HCEC 1CT (cell line): Measurements from ENCODE around the gene OR51B6.
A peak's percentile ranks its signal among the peaks of the same experiment; 100 is the strongest.

ENCODE experiments used
- DNase-seq: peaks from one replicate; pipeline ENCODE4 v3.0.0-alpha.2; 2017

The OR51B6 gene

DNA sequence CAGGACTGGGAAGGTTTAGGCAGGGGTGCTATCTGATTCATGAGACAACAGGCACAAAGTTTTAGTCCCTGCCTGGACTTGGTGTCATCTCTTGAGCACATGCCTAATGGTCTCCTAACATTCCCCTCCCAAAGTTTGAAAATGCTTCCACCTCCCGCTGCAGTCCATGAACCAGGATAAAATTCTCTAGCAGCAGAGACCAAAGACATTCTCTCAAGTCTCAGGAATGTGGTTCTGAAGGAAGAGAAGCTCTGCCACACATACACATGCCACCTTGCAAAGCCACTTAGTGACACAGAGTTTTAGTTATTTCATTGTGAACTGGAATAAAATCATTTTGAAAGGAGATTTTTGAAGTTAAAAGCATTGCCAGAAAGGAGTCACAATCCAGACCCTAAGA, 15.5 kb downstream of the OR51B6 start:
- no peak for DNase-seq

GRCh38 chr11:5367448-5368074, 16.3 kb downstream of the OR51B6 start:
- DNase-seq: peak; percentile 81

DNA sequence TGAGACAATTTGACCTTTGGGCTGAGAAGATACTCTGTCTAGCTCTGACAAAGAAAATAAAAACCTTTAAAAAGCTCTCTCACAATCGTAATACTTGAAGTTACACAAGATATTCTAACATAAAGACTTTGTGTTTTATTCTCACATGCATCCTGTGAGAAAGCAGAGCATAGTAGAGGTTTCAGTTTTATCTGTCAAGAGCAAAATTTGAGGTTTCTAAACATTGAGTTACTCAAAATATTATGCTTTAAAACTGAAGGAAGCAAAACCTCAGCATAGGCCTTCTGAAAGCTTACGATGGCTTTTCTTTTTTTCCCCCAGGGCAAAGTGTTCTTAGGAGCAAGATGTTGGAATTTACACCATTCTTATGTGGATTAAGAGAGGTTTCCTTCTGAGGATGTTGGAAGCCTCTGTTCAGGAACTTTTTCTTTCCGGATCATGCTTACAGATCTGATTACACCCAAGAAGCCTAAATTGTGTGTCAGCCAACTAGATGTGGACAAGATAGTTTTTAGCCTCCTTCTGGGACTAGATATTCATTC, 17.3 kb downstream of the OR51B6 start:
- DNase-seq: no peak

GRCh38 chr11:5369789-5370188, 18.5 kb downstream of the OR51B6 start:
- DNase-seq: peak; percentile 62

DNA sequence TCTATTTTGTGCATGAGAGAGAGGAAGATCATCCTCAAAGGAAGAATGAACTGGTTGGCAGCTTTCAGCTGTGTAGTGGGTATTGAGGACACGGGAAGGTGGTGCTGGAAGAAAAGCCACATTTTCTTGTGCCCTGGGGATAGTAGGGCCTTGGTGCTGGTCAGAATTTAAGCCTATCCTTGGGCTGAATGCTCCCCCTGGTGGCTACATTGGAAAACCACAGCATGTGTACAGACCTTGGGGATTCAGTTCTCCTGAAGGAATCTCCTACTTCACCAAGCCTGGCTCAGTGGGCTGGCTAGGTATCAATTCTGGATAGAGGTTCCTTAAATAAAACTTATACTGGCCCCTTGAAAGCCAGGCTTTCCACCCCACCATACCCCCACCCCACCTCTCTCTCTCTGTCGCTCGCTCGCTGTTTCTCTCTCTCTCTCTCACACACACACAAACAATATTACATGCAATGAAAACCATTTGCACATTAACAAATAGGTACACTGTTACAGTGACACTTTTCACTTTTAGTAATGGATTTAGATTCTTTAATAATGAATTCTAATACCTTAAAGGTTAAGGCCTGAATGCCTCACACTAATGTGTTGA, 29.5 kb downstream of the OR51B6 start:
- DNase-seq: peak; percentile 63

GRCh38 chr11:5383576-5383975, 32.3 kb downstream of the OR51B6 start, which contains the start of gene OR51M1:
Gene OR51M1, plus strand, starts transcription at chr11:5383812. Its CDS starts 5,587 bp downstream, at chr11:5389399.
- DNase-seq: no peak

GRCh38 chr11:5384335-5384734, 33.0 kb downstream of the OR51B6 start:
- DNase-seq: no peak

DNA sequence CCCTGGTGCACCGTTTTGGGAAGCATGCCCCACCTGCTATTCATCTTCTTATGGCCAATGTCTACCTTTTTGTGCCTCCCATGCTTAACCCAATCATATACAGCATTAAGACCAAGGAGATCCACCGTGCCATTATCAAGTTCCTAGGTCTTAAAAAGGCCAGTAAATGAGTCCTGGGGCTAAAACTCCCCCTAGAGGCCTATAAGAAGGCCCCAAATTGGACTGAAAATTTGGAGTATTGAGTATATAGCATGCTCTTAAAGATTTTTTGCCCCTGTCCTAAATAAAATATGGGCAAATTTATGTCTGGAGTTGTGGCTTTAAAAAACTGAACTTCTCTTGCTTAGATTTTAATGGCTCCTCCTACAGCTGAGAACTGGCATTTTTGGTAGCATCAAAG, 38.9 kb downstream of the OR51B6 start:
- DNase-seq: no peak

- DNase-seq: no peak
These were observed 42.8 kb downstream of the OR51B6 start for GRCh38 chr11:5394091-5394490.

GRCh38 chr11:5398936-5399335, 47.6 kb downstream of the OR51B6 start:
- DNase-seq: no peak
